Neuron (in vitro differentiated cells): ENCODE data around the gene MAST4.
A peak's percentile ranks its signal among the peaks of the same experiment; 100 is the strongest.

Source experiments
- H2AFZ ChIP-seq: one replicate; pipeline ENCODE4 v1.6.1; 2013; ENCODE audit warnings: low read depth, mild to moderate bottlenecking, inconsistent platforms, low read length, moderate library complexity
- H3K27me3 ChIP-seq: one replicate; pipeline ENCODE4 v1.6.1; 2013; ENCODE audit warnings: low read length; ENCODE audit not compliant: insufficient read depth
- H3K36me3 ChIP-seq: one replicate; pipeline ENCODE4 v1.6.1; 2013; ENCODE audit warnings: low read length; ENCODE audit not compliant: insufficient read depth
- H3K4me1 ChIP-seq: one replicate; pipeline ENCODE4 v1.6.1; 2013; ENCODE audit warnings: low read length; ENCODE audit not compliant: insufficient read depth
- H3K4me3 ChIP-seq: 2 replicates; pipeline ENCODE4 v1.5.1; 2013; ENCODE audit warnings: mild to moderate bottlenecking, low read length, moderate library complexity
- H3K9me3 ChIP-seq: one replicate; pipeline ENCODE4 v1.6.1; 2013; ENCODE audit warnings: low read length

Gene MAST4

DNA sequence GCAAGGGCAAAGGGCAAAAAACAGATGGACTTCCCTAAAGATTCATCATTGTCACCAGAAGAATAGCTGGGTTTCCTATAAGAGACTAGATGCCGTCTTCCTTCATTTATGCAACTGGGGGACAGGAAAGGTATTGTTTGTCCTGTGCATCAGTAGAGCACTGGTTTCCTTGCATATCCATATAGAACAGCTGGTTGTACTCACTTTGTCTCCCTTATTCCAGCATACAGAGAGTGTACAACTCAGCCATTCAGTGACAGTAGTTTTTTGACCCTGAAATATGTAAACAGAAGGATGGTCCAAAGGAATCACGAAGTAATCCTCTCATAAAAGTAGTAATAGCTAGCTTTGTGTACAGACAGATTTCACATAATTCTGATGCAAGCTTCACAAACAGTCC is 22.5 kb upstream of the MAST4 start:
- Histone ChIP-seq H2AFZ (no peak overlapping the region), H3K36me3 (no peaks in the 10 kb centered on the region), H3K4me3 (no peak overlapping the region), H3K27me3 (no peaks in the 10 kb centered on the region), H3K9me3 (no peaks in the 10 kb centered on the region), H3K4me1 (peaks cover 5% of the 10 kb centered on the region)

DNA sequence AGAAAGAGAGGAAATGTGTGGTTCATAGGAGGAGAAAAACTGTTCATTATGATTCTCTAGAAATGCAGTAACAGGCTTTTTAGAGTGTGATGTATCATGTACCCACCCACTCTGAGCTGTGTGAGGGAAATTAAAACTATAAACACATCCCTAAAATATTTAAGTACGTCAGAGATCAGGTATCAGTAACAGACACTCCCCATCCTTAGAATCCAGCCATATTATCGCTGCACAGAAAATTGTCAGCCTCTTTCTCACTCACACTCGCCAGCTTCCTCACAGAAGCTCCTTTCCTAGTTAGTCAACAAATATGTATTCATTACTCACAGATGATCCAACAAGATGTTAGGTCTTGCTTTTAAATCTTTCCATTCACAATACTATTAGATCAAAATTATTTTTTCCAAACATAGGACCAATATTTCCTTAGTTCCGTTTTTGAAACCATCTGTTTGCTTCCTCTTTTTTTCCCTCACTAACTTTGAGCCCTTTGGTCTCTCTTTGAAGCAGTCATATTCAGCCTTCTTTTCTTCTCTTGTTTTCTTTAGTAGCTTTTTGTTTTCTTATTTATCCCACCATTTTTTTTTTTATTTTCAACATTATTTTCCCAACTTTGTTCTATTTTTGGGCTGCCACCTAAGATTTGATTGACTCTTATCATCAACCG is 13.6 kb upstream of the MAST4 start:
- Histone ChIP-seq H3K4me1 (no peaks in the 10 kb centered on the region), H3K36me3 (no peaks in the 10 kb centered on the region), H3K27me3 (no peaks in the 10 kb centered on the region), H2AFZ (no peak overlapping the region), H3K4me3 (no peak overlapping the region), H3K9me3 (no peaks in the 10 kb centered on the region)

DNA sequence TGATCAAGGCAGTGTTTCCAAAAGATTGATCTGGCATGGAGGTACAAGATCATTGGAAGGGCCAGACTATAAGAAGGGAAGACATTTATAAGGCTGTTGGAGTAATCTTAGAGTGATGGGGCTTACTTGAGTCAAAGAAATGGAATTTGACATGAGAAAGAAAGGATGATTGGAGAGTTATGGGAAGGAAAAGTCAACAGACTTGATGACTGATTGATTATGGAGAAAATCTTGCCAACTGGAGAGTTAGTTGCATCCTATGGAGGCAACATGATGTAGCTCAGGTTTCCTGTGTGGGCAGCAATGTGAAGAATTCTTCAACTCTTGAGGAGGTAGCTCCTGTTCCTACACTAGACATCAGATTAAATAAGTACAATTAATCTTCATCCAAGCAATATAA is 10.9 kb upstream of the MAST4 start:
- Histone ChIP-seq H3K27me3 (peaks cover 3% of the 10 kb centered on the region), H3K4me1 (no peaks in the 10 kb centered on the region), H2AFZ (no peak overlapping the region), H3K4me3 (no peak overlapping the region), H3K36me3 (no peaks in the 10 kb centered on the region), H3K9me3 (no peaks in the 10 kb centered on the region)

- Histone ChIP-seq H3K9me3 (no peaks in the 10 kb centered on the region), H3K27me3 (peaks cover 3% of the 10 kb centered on the region), H3K4me1 (no peaks in the 10 kb centered on the region), H3K4me3 (no peak overlapping the region), H2AFZ (no peak overlapping the region), H3K36me3 (no peaks in the 10 kb centered on the region)
Observed at GRCh38 chr5:66587771-66588170, 8.4 kb upstream of the MAST4 start.

GRCh38 chr5:66596636-66597182 is 516 bp downstream of the MAST4 start:
- Histone ChIP-seq H3K4me3 (peak overlapping the region; percentile 70), H2AFZ (peak overlapping the region; percentile 84), H3K36me3 (no peaks in the 10 kb centered on the region), H3K9me3 (no peaks in the 10 kb centered on the region), H3K27me3 (peaks cover 17% of the 10 kb centered on the region), H3K4me1 (peaks cover 19% of the 10 kb centered on the region)

- peaks cover 19% of the 10 kb centered on the region for H3K4me1 ChIP-seq
- H3K4me3 ChIP-seq: peak overlapping the region; percentile 70
- peaks cover 17% of the 10 kb centered on the region for H3K27me3 ChIP-seq
- H3K9me3 ChIP-seq: no peaks in the 10 kb centered on the region
- no peaks in the 10 kb centered on the region for H3K36me3 ChIP-seq
- H2AFZ ChIP-seq: peak overlapping the region; percentile 84
Observed at GRCh38 chr5:66597183-66597757, 1.1 kb downstream of the MAST4 start.

GRCh38 chr5:66602621-66603020 is 6.4 kb downstream of the MAST4 start:
- Histone ChIP-seq H3K4me3 (no peak overlapping the region), H3K4me1 (peaks cover 3% of the 10 kb centered on the region), H3K9me3 (no peaks in the 10 kb centered on the region), H3K36me3 (no peaks in the 10 kb centered on the region), H2AFZ (no peak overlapping the region), H3K27me3 (peaks cover 10% of the 10 kb centered on the region)

DNA sequence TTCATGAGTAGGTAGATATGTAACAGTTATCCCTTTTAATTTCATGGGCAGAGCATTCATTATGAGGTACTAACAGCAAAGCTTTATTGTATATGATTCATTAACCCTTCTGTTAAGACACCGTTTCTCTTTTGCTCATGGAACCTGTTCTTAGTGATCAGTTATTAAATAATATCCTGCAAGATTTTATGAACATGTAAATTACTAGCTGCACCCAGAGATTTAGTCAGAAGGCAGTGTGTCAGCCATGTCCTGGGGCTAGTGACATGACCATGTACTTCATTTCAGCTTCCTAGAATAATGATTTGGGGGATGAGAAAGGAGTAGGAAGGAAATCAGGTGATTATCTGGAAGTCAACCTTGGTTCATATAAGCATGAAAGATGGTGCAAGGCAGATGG is 7.0 kb downstream of the MAST4 start:
- no peaks in the 10 kb centered on the region for H3K4me1 ChIP-seq
- H3K27me3 ChIP-seq: peaks cover 5% of the 10 kb centered on the region
- H3K9me3 ChIP-seq: no peaks in the 10 kb centered on the region
- no peaks in the 10 kb centered on the region for H3K36me3 ChIP-seq
- H3K4me3 ChIP-seq: no peak overlapping the region
- no peak overlapping the region for H2AFZ ChIP-seq

DNA sequence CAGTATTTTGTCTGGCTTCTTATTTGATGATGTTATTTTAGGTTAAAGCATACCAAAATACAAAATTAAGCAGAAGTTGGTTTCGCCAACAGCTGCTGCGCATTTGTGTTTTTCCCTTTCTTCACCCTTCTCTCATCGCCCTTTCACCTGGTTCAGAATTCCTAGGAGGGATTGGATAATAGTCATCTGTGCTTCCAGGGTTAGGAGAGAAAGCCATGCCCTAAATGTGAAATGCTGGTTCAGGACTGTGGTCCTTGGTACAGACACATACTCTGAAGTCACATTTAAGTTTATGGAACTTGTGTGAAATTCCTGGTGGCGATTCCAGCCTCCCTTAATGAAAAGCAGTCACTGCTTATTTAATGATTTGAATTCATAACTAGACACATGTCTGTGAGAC is 7.7 kb downstream of the MAST4 start:
- no peaks in the 10 kb centered on the region for H3K4me1 ChIP-seq
- H3K9me3 ChIP-seq: no peaks in the 10 kb centered on the region
- H3K27me3 ChIP-seq: no peaks in the 10 kb centered on the region
- H2AFZ ChIP-seq: no peak overlapping the region
- no peak overlapping the region for H3K4me3 ChIP-seq
- H3K36me3 ChIP-seq: no peaks in the 10 kb centered on the region

DNA sequence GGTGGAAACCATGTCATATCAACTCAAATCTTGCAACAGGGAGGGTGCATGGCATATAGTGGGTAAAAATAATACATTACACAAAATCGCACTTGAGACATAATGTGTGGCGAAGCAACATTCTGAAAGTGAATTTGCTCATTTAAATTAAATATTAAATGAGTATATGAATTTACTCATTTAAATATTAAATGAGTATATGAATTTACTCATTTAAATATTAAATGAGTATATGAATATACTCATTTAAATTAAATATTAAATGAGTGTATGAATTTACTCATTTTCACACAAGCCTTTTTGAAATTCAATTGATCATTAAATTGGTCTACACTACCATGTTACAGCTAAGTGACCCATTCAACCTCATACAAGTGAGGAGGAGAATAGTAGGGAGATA is 10.5 kb downstream of the MAST4 start:
- Histone ChIP-seq H3K36me3 (no peaks in the 10 kb centered on the region), H3K4me1 (no peaks in the 10 kb centered on the region), H3K27me3 (no peaks in the 10 kb centered on the region), H2AFZ (no peak overlapping the region), H3K9me3 (no peaks in the 10 kb centered on the region), H3K4me3 (no peak overlapping the region)

- Histone ChIP-seq H3K27me3 (no peaks in the 10 kb centered on the region), H3K36me3 (no peaks in the 10 kb centered on the region), H3K9me3 (no peaks in the 10 kb centered on the region), H3K4me3 (no peak overlapping the region), H3K4me1 (no peaks in the 10 kb centered on the region), H2AFZ (no peak overlapping the region)
Observed at GRCh38 chr5:66608501-66608900, 12.3 kb downstream of the MAST4 start.

DNA sequence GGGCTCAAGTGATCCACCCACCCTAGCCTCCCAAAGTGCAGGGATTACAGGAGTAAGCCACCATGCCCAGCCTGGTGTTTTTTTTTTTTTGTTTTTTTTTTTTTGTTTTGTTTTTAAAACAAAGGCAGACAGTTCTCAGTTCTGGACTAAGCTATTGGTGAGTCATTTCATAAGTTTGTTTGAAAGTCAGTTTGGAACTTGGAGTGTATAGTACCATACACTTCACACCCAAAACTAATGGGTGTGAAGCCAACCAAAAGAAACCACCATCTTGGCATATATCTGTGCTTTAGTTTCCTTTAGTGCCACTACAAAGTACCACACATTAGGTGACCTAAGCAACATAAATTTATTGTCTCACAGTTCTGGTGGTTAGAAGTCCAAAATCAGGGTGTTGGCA is 13.4 kb downstream of the MAST4 start:
- H3K36me3 ChIP-seq: no peaks in the 10 kb centered on the region
- H3K4me1 ChIP-seq: no peaks in the 10 kb centered on the region
- no peak overlapping the region for H2AFZ ChIP-seq
- no peaks in the 10 kb centered on the region for H3K27me3 ChIP-seq
- no peak overlapping the region for H3K4me3 ChIP-seq
- H3K9me3 ChIP-seq: no peaks in the 10 kb centered on the region

DNA sequence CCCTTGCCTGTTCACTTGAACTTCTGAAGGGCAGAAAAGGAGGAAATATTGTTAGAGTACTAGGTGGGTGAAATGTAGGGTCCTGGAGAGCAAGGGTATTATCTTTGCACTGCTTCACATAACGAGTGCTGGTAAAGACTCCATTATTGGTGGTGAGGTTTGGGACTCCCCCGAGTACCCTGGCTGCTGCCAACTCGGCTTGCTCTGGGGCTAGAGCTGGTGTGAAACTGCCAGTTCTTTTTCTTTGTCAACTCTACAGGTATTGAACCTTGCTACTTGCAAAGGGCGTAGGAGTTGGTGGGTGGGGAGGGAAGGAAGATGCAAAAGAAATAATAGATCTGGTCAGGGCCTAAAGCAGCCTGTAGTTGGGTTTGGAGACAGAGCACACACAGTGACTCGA is 16.0 kb downstream of the MAST4 start:
- Histone ChIP-seq H3K9me3 (no peaks in the 10 kb centered on the region), H3K27me3 (no peaks in the 10 kb centered on the region), H3K4me1 (no peaks in the 10 kb centered on the region), H3K36me3 (no peaks in the 10 kb centered on the region), H2AFZ (no peak overlapping the region), H3K4me3 (no peak overlapping the region)

DNA sequence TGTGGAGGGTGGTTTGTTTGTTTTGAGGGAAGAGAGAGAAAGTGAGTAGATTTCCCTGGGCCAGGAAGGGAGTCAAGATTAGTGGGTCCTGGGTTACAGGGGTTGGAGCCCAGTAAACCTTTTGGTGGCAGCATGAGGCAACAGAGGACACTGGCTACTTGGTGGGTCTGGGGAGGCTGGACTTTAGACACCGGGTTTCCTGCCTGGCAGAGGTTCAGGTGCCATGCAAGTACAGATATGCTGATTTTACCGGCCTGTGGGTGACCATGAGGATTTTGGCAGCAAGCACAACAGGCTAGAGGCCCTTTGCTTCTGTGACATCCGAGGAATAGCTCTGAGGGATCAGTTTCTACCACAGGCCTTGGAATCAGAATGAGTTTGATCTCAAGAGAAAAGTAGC is 18.9 kb downstream of the MAST4 start:
- Histone ChIP-seq H3K36me3 (no peaks in the 10 kb centered on the region), H3K27me3 (no peaks in the 10 kb centered on the region), H3K4me3 (no peak overlapping the region), H3K4me1 (no peaks in the 10 kb centered on the region), H3K9me3 (no peaks in the 10 kb centered on the region), H2AFZ (no peak overlapping the region)
